Measurements from ENCODE around the gene BEX4. TPM values are rescaled to one million over a fixed set of nuclear protein-coding genes. Genes with fewer than 3 reads are reported as not detected.
"Not testable (repeated sequence)": the region's sequence is repeated elsewhere in the genome, so short reads cannot be mapped to it uniquely, and the experiment has no call there.

The BEX4 gene
- total and polyA plus RNA-seq, 2 of the 13 experiments (the other 11 are each of a cell fraction or from before 2014, with no cell fraction given): not detected

DNA sequence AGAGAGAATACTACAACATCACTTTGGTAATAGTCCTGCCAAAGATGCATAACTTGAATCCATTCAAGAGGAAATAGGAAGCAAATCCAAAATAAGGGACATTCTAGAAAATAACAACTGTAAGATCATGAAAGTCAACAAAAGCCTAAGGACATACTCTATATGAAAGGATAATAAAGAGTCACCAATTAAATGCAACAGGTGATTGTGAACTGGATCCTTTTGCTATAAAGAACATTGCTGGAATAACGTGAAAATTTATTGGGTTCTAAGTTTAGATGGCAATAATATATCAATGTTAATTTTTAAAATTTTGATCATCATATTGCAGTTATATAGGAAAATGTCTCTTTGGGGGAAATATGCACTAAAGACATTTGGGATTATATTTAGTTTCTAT, 20.0 kb downstream of the BEX4 start:
- Histone ChIP-seq H3K4me2 (ENCODE audit: low read depth, low read length) (no peak overlapping the region), H3K9ac (ENCODE audit: insufficient read depth, low read depth, low read length) (no peak overlapping the region), H3K27ac (ENCODE audit: extremely low read length, insufficient read depth, low read length) (no peak overlapping the region), H3K4me1 (ENCODE audit: insufficient read depth, low read length) (no peaks in the 10 kb centered on the region), H3K9me3 (ENCODE audit: low read length) (no peaks in the 10 kb centered on the region), H3K36me3 (replicated peaks in 1 of 2; ENCODE audit: control insufficient read depth in 1 of 2, insufficient read depth in 2 of 2, low read length in 2 of 2) (no peaks in the 10 kb centered on the region), H2AFZ (ENCODE audit: low read length) (no peak overlapping the region), H4K20me1 (ENCODE audit: insufficient read depth, low read length) (no peaks in the 10 kb centered on the region), H3K27me3 (ENCODE audit: control insufficient read depth in 1 of 2, insufficient read depth in 2 of 2, low read length in 2 of 2) (no peaks in the 10 kb centered on the region), H3K79me2 (ENCODE audit: insufficient read depth, low read length) (no peaks in the 10 kb centered on the region), H3K4me3 (replicated peaks in 1 of 3; ENCODE audit: insufficient read depth in 1 of 3, low read depth in 2 of 3, low read length in 3 of 3) (no peak overlapping the region)
- ChIA-PET POLR2A (no interaction called here), CTCF (ENCODE audit: low intra/inter-chr PET ratio, low total read pairs) (no interaction called here)
- ATAC-seq (no peak), DNase-seq (ENCODE audit: low spot score) (no peak), FAIRE-seq (no peak)
- 0% methylated on average over 1 of the region's 1 CpG for WGBS (ENCODE audit: low lambda C conversion rate)
- intact Hi-C loops (cut with micrococcal nuclease; ENCODE audit: unreplicated experiment) (no loop called here), in situ Hi-C loops (cut with HindIII; ENCODE audit: extremely low pct_ligation_motif_present, low pct_unique_long_range_greater_than_20kb) (no loop called here)
- BruUV-seq (replicated peaks): no TSS peak
- TF ChIP-seq, protein P1, sequence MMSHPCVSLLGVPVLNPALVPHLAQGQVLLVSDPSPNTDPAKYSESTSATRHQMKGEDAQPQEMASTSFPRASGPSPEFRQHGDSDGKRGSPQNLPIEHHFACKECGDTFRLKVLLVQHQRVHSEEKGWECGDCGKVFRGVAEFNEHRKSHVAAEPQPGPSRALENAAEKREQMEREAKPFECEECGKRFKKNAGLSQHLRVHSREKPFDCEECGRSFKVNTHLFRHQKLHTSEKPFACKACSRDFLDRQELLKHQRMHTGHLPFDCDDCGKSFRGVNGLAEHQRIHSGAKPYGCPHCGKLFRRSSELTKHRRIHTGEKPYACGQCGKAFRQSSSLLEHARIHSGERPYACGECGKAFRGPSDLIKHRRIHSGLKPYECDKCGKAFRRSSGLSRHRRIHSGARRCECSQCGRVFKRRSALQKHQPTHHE (CRISPR knock-in tag; IDR thresholded peaks at IDR 0.05; ENCODE audit: borderline replicate concordance): no peak
- no peak for TF ChIP-seq ZSCAN20 (CRISPR knock-in tag; IDR thresholded peaks at IDR 0.05; ENCODE audit: borderline replicate concordance)
- no peak for TF ChIP-seq ZNF761 (CRISPR knock-in tag; conservative IDR thresholded peaks at IDR 0.05)
- TF ChIP-seq CEBPG (CRISPR knock-in tag; IDR thresholded peaks at IDR 0.05): no peak
- TF ChIP-seq ARNT2 (CRISPR knock-in tag; IDR thresholded peaks at IDR 0.05; ENCODE audit: low read depth): no peak
- TF ChIP-seq NFE2L1 (CRISPR knock-in tag; IDR thresholded peaks at IDR 0.05; ENCODE audit: borderline replicate concordance): no peak
- no peak for TF ChIP-seq ZFP41 (CRISPR knock-in tag; IDR thresholded peaks at IDR 0.05; ENCODE audit: borderline replicate concordance)

GRCh38 chrX:103235608-103236007, 20.7 kb downstream of the BEX4 start:
- POLR2A ChIA-PET; H3K4me3 ChIP-seq (replicated peaks in 1 of 3; ENCODE audit: insufficient read depth in 1 of 3, low read depth in 2 of 3, low read length in 3 of 3); H3K27ac ChIP-seq (ENCODE audit: extremely low read length, insufficient read depth, low read length); H3K27me3 ChIP-seq (ENCODE audit: control insufficient read depth in 1 of 2, insufficient read depth in 2 of 2, low read length in 2 of 2); in situ Hi-C loops (cut with HindIII; ENCODE audit: extremely low pct_ligation_motif_present, low pct_unique_long_range_greater_than_20kb); H3K79me2 ChIP-seq (ENCODE audit: insufficient read depth, low read length); H3K4me1 ChIP-seq (ENCODE audit: insufficient read depth, low read length); CTCF ChIA-PET (ENCODE audit: low intra/inter-chr PET ratio, low total read pairs); DNase-seq (ENCODE audit: low spot score); intact Hi-C loops (cut with micrococcal nuclease; ENCODE audit: unreplicated experiment); BruUV-seq (replicated peaks); H3K9me3 ChIP-seq (ENCODE audit: low read length); FAIRE-seq; H2AFZ ChIP-seq (ENCODE audit: low read length); ATAC-seq; H3K36me3 ChIP-seq (replicated peaks in 1 of 2; ENCODE audit: control insufficient read depth in 1 of 2, insufficient read depth in 2 of 2, low read length in 2 of 2); H4K20me1 ChIP-seq (ENCODE audit: insufficient read depth, low read length); H3K4me2 ChIP-seq (ENCODE audit: low read depth, low read length); H3K9ac ChIP-seq (ENCODE audit: insufficient read depth, low read depth, low read length): not testable (repeated sequence)
- 5% methylated on average over 2 of the region's 2 CpGs for WGBS (ENCODE audit: low lambda C conversion rate)
